Activated CD4-positive, alpha-beta T cell treated with anti-CD3 and anti-CD28 coated beads, Interleukin-2, amount 50 U/mL, for 4 hours (primary cell): ENCODE measurements around the gene HERPUD2.
"Not testable (repeated sequence)": the region's sequence is repeated elsewhere in the genome, so short reads cannot be mapped to it uniquely, and the experiment has no call there.

Source experiments
- DNase-seq, 2 experiments: peaks; one replicate each; pipeline ENCODE4 v3.0.0-alpha.2; 2020

Gene HERPUD2

GRCh38 chr7:35714407-35714806 is 19.5 kb upstream of the HERPUD2 start:
- DNase-seq = no peak

DNA sequence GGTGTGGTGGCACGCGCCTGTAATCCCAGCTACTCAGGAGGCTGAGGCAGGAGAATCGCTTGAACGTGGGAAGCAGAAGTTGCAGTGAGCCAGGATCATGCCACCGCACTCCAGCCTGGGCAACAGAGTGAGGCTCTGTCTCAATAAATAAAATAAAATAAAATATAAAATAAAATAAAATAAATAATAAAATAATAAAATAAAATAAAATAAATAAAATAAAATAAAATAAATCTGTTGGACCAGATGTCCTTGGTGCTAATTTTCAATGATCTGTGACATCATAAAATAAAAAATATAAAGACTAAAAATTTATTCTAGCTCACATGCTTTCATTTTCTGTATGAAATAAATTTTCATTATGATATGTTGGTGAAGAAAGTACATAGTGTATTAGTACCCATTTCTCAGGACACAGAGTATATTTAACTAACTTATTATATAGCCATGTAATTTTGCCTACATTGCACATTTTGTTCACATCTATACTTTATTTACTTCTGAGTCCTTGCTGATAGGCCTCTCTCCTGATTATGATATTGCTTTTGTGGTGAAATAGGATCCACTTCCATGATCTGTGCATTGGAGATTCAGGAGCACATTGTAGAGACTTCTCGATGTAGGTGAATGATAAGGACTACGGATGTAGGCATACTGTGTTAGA is 17.8 kb upstream of the HERPUD2 start:
- DNase-seq = no peak

- no peak for DNase-seq
Observed at GRCh38 chr7:35707422-35707821, 12.5 kb upstream of the HERPUD2 start.

DNA sequence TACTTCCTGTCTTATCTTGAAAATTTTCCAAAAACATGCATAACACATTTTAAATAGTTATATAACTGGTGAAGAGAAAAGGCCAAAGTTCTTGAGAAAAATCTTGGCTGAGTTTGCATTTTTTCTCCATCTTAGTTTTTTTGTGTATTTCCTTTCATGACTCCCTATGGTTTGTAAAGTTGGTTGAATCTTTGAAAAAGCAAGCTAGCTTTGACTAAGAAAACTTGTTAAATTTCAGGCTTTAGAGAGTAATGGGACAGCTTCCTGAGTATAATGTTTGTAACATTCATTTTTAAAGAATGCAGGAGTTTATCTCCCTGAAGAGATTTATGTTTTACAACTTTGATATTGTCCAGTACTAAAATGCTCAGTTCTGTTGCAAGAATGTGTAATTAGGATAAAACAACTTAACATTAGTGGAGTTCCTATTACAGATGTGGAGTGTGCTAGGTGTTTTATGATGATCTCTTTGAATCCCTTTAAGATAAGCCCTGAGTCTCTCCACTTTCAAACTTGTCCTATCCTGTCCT is 11.1 kb upstream of the HERPUD2 start:
- DNase-seq = no peak

DNA sequence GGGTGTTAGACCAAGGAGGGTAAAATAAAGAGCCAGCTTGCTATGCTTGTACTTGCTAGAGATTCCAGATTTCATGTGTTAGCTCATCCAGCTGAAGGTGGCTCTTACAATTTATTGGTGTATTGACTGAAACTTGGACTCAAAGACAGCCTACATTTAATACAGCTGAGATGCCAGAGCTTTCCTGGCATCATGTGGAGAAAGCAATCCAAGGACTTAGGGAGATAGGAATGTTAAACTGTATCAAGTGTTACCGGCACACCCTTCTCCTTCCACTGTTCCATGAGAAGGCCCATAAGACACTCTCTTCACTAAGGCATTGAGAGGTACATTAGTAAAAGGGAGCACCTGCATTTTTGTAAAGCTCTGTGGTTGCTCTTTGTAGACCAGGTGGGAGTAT is 9.3 kb upstream of the HERPUD2 start:
- no peak for DNase-seq

DNA sequence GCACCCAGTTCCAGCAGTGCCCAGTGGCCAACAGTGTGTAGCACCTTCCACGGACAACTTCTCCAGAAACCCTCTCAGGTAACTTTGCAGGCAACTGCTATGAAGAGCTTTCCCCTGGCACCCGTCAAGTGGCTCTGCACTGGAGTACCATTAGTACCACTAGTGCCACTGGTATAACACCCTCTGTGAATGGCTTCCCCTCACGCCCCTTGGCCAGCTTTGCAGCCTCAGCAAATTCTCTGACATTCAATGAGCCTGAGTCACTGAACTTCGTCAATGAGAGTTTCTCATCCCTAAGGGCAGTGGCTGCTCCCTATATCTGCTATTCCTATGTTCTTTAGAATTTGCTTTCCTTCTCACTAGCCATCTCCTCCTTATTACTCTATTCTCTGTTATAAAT is 7.6 kb upstream of the HERPUD2 start:
- DNase-seq = no peak

- no peak for DNase-seq
Observed at GRCh38 chr7:35701287-35701900, 6.5 kb upstream of the HERPUD2 start.

DNA sequence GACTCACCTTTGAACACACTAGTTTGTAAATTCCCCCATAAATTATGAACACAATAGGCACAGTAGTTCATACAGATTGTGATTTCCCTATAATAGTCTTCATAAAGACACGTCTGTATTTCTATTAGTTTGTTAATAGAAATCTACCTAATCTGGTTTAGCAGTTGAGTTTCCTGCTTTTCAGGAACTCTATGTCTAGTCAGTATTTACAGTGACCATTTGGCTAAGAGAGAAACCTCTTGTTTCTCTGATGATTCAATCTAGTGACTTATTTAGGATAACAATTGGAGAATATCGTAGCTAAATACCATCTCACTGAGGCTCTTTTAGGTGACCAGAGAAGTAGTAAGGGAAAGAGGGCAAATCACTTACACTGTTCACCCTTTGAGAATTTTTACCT is 5.9 kb upstream of the HERPUD2 start:
- DNase-seq = no peak

DNA sequence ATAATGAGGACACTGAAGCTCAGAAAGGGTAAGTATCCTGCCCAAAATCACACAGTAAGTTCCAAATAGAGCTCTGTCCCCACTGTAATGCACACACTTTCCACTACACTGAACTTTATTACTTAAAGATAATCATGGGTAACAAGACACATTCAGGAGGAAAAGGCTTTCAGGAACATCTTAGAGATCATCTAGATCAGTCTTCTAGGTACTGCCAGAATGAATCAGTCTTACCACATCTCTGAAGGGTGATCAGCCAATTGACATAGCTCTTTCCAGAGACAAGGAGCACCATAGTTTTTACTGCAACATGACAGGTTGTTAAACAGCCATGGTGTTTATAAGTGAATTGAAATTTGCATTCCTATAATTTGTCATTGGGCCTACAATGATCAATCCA is 5.4 kb upstream of the HERPUD2 start:
- no peak for DNase-seq

- no peak for DNase-seq
Observed at GRCh38 chr7:35699796-35700305, 4.9 kb upstream of the HERPUD2 start.

DNA sequence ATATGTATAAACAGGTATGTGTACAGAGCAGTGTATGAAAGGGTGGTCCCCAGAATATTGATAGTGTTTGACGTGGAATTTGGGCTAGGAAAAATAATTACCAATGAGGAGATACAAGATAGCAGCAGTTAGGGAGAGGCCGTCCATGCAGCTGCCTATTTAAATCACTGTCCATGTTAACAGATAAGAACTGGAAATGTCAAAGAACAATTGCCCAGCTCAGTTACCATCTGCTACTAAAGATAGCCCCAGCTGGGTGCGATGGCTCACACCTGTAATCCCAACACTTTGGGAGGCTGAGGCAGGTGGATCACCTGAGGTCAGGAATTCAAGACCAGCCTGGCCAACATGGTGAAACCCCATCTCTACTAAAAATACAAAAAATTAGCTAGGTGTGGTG is 3.4 kb upstream of the HERPUD2 start:
- not testable (repeated sequence) for DNase-seq

DNA sequence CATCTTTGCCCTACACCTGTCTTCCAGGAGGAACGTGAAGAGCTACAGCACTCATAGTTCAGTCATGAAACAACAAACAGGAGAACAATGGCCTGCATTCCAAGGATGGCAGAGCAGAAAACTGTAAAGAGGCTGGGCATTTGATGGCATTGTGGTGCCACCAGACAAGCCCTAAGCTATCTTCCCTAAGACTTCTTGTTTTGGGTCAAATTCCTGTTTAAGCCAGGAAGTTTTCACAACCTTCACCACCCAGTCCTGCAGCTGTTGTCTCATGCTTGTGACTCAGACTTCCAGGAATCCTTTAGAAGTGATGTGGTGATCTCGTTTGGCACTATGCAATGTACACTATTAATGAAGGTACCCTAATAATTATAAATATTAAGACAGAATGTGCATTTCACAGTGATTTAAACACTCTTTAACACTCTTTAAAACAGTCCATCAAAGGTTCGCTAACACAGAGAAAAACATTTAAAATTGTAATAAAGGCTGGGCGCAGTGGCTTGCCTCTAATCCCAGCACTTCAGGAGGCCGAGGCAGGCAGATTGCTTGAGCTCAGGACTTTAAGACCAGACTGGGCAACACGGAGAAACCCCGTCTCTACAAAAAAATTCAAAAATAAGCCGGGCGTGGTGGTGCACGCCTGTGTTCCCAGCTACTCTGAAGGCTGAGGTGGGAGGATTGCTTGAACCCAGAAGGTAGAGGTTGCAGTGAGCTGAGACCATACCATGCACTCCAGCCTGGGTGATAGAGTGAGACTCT is 2.7 kb upstream of the HERPUD2 start:
- no peak for DNase-seq

DNA sequence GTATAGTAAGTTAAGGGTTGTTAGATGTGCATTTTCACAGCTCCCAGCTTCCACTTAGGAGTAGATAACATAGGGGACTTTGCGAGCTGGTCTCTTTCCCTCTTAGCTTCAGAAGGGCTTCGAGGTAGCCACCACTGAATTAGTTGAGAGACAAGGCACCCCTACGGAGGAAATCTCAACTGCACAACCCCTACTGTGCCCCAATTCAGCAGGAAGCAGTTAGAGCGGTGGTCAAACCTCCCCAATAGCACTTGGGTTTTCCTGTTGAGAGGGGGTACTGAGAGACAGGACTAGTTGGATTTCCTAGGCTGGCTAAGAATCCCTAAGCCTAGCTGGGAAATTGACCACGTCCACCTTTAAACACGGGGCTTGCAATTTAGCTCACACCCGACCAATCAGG is 1.1 kb upstream of the HERPUD2 start:
- DNase-seq = no peak

DNA sequence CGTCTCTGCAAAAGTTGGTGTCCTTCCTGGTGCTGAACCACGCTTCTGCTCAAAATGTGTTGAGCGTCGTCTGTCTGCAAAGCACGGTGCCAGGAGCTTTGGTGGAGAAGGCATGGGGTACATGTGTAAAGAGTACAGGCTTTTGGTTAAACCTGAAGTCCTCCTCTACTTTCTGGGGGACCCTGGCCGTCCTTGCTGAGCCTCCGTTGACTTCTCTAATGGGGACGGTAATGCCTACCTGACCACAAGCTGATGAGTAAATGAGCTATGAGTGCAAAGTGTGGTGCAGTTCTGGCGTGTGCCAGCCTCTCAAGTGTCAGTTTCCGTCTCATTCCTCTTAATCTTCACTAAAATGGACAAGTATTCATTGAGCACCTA is 527 bp upstream of the HERPUD2 start:
- DNase-seq = peak in 1 of 2 experiments; percentile 4

DNA sequence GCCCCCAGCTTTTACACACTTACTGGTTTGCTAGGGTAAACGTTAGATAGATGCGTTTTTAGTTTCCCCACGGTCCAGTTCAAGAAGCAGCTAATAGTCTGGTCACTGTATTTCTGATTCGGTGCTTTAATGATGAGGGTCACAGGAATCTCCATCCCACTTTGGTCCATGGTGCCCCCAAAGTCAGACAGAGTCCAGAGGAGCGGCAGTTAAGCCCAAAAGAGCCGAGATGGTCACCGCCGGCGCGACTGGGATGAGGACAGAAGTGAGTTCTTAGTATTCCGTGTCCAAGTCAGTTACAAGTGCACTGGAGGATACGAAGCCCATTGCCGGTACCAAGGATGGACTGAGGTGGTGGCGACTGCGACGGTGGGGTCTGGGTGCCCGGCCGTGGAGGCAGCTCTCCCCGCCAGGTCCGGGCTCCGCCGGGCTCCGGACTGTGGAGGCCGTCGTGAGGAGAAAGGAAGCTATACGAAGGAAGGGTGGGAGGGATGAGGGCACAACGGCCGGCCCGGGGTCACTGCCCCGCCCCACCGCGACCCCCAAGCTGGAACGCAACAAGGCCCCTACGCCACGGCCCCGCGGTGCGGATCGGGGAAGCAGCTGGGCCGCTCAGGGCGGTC is 663 bp downstream of the HERPUD2 start:
- DNase-seq = no peak

GRCh38 chr7:35691827-35692307 is 3.1 kb downstream of the HERPUD2 start:
- peak in 1 of 2 experiments; percentile 21 for DNase-seq

DNA sequence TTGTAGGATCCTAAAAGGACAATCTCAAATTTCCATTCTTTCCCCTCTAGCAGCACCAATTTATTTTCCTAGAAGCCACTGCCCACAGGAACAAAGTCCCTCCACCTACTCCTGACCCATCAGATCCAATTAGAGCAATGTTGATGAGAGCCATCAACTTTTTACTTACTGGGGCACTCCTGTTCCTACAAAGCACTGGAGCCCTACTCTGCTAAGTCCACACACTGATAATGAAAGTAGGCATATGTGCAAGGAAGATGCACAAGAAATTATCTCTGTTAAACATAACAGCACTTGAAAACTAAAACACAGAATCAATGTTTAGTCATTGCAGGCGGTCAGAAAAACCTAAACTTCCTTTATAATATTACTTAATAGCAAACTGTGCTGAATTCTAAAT is 3.6 kb downstream of the HERPUD2 start:
- no peak for DNase-seq

GRCh38 chr7:35690614-35691013 is 4.3 kb downstream of the HERPUD2 start:
- not testable (repeated sequence) for DNase-seq

DNA sequence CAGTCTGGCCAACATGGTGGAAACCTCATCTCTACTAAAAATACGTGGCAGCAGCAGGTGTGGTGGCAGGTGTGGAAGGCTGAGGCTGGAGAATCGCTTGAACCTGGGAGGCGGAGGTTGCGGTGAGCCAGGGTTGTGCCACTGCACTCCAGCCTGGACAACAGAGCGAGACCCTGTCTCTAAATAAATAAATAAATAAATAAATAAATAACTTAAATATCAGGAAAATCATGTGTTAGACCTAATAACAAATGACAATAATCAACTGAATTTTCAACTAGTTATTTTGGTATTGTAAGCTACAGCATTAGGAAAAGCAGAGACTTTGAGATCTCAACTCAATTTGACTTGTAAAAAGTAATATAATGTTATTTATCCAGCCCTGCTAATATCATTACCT is 9.2 kb downstream of the HERPUD2 start:
- no peak for DNase-seq

GRCh38 chr7:35681231-35682029 is 13.5 kb downstream of the HERPUD2 start:
- DNase-seq = no peak

DNA sequence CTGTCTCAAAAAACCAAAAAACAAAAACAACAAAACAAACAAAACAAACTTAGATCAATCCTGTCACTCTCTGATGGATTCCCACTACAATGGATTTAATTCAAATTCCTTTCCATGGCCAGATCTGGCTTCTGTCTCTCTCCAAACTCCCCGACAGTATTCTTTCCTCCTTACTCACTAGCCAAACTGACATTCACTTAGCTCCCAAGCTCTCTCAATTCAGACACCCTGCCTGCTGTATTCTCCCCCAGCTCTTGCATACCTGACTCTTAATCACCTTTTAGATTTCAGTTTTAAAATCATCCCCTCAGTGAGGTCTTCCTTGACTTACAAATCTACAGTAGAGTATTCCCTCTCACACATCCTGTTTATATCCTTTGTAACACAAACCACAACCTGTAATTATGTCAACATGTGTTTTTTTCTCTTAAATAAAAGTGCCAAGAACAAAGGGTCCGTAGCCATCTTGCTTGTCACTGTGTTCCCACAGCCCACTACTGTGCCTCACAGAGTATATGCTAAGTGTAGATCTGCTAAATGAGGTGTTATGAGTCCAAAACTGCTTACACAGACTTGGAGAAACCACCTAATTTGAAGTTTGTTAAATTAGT is 14.4 kb downstream of the HERPUD2 start:
- DNase-seq = no peak
